ENCODE measurements around the gene GALE. TPM values are rescaled to one million over a fixed set of nuclear protein-coding genes. Genes with fewer than 3 reads are reported as not detected.
"Not testable (repeated sequence)": the region's sequence is repeated elsewhere in the genome, so short reads cannot be mapped to it uniquely, and the experiment has no call there.

Gene GALE
- polyA plus RNA-seq, 2 of the 4 experiments (the other 2 are of a cell fraction), result 38.9 to 46.9 TPM

DNA sequence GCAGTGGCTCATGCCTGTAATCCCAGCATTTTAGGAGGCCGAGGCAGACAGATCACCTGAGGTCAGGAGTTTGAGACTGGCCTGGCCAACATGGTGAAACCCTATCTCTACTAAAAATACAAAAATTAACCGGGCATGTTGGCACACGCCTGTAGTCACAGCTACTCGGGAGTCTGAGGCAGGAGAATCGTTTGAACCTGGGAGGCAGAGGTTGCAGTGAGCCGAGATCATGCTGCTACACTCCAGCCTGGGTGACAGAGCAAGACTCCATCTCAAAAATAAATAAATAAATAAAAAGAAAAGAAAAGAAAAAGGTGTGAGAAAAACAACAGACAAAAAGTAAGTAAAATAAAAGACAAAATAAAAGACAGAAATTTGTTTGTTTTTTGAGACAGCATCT, 33.6 kb upstream of the GALE start:
- WGBS (ENCODE audit: missing lambda C conversion rate), result 54% methylated on average over 6 of the region's 6 CpGs
- H3K4me1 ChIP-seq; H3K9me3 ChIP-seq; H3K4me3 ChIP-seq; H3K4me2 ChIP-seq; ATAC-seq; H3K27ac ChIP-seq; CTCF ChIA-PET; DNase-seq (ENCODE audit: low read depth in 1 of 2, low spot score in 1 of 2); FAIRE-seq: not testable (repeated sequence)
- POLR2A ChIA-PET, result interaction anchor here (1.4 kb wide), 1 partner anchor 9 kb away, joined by 3 read pairs; the partner anchor contains the start of gene HMGCL

DNA sequence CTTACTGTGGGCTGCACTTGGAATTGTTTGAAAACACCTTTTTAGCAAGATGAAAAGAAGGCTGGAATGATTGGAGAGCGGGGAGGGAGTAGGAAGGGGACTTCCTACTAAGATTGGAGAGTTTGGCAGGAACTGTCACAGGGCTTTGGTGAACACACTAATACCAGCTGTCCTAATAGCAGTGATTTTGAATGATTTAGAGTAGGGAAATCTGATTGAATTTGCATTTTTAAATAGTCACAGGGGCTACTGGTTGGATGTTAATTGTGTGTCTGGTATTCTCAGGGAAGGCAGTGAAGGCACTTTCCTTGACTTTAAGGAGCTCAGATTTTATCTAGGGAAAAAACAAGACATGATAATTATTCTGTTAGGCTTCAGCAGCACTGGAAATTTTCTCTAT, 27.2 kb upstream of the GALE start:
- no peak for ATAC-seq
- H3K9me3 ChIP-seq, result no peaks in the 10 kb centered on the region
- no peak overlapping the region for H3K27ac ChIP-seq
- H3K4me1 ChIP-seq, result no peaks in the 10 kb centered on the region; the same call in 1 of the 3 replicates
- no peak overlapping the region for H3K4me2 ChIP-seq
- CTCF ChIA-PET, result no interaction called here
- no peak for TF ChIP-seq FOXS1 (CRISPR knock-in tag; IDR thresholded peaks at IDR 0.05)
- TF ChIP-seq HOXB13 (CRISPR knock-in tag; IDR thresholded peaks at IDR 0.05; ENCODE audit: low read depth), result no peak
- no peak for TF ChIP-seq KDM1A (IDR thresholded peaks at IDR 0.05; ENCODE audit: low read depth)
- TF ChIP-seq, protein P1, sequence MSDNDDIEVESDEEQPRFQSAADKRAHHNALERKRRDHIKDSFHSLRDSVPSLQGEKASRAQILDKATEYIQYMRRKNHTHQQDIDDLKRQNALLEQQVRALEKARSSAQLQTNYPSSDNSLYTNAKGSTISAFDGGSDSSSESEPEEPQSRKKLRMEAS (IDR thresholded peaks at IDR 0.05), result no peak
- TF ChIP-seq KDM5A (IDR thresholded peaks at IDR 0.05), result no peak
- no peak for TF ChIP-seq RCOR1 (IDR thresholded peaks at IDR 0.05; ENCODE audit: low read depth, low read length)
- no peak for TF ChIP-seq RARB (CRISPR knock-in tag; IDR thresholded peaks at IDR 0.05)
- TF ChIP-seq ZSCAN20 (CRISPR knock-in tag; IDR thresholded peaks at IDR 0.05), result no peak
- TF ChIP-seq, protein P2, sequence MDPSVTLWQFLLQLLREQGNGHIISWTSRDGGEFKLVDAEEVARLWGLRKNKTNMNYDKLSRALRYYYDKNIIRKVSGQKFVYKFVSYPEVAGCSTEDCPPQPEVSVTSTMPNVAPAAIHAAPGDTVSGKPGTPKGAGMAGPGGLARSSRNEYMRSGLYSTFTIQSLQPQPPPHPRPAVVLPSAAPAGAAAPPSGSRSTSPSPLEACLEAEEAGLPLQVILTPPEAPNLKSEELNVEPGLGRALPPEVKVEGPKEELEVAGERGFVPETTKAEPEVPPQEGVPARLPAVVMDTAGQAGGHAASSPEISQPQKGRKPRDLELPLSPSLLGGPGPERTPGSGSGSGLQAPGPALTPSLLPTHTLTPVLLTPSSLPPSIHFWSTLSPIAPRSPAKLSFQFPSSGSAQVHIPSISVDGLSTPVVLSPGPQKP (IDR thresholded peaks at IDR 0.05; ENCODE audit: low read depth, low read length), result no peak
- no peak for TF ChIP-seq EHMT2 (IDR thresholded peaks at IDR 0.05; ENCODE audit: low read depth)
- TF ChIP-seq, protein P3, sequence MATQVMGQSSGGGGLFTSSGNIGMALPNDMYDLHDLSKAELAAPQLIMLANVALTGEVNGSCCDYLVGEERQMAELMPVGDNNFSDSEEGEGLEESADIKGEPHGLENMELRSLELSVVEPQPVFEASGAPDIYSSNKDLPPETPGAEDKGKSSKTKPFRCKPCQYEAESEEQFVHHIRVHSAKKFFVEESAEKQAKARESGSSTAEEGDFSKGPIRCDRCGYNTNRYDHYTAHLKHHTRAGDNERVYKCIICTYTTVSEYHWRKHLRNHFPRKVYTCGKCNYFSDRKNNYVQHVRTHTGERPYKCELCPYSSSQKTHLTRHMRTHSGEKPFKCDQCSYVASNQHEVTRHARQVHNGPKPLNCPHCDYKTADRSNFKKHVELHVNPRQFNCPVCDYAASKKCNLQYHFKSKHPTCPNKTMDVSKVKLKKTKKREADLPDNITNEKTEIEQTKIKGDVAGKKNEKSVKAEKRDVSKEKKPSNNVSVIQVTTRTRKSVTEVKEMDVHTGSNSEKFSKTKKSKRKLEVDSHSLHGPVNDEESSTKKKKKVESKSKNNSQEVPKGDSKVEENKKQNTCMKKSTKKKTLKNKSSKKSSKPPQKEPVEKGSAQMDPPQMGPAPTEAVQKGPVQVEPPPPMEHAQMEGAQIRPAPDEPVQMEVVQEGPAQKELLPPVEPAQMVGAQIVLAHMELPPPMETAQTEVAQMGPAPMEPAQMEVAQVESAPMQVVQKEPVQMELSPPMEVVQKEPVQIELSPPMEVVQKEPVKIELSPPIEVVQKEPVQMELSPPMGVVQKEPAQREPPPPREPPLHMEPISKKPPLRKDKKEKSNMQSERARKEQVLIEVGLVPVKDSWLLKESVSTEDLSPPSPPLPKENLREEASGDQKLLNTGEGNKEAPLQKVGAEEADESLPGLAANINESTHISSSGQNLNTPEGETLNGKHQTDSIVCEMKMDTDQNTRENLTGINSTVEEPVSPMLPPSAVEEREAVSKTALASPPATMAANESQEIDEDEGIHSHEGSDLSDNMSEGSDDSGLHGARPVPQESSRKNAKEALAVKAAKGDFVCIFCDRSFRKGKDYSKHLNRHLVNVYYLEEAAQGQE (IDR thresholded peaks at IDR 0.05), result no peak
- TF ChIP-seq, protein P4, sequence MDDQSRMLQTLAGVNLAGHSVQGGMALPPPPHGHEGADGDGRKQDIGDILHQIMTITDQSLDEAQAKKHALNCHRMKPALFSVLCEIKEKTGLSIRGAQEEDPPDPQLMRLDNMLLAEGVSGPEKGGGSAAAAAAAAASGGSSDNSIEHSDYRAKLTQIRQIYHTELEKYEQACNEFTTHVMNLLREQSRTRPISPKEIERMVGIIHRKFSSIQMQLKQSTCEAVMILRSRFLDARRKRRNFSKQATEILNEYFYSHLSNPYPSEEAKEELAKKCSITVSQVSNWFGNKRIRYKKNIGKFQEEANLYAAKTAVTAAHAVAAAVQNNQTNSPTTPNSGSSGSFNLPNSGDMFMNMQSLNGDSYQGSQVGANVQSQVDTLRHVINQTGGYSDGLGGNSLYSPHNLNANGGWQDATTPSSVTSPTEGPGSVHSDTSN (IDR thresholded peaks at IDR 0.05), result no peak
- TF ChIP-seq CEBPB (IDR thresholded peaks at IDR 0.05), result no peak
- TF ChIP-seq ZNF302 (CRISPR knock-in tag; IDR thresholded peaks at IDR 0.05), result no peak
- TF ChIP-seq JUN (IDR thresholded peaks at IDR 0.05), result no peak
- POLR2A ChIA-PET, result no interaction called here
- H3K4me3 ChIP-seq, result no peak overlapping the region
- 76% methylated on average over 1 of the region's 1 CpG for WGBS (ENCODE audit: missing lambda C conversion rate)
- FAIRE-seq, result no peak
- no peak for DNase-seq (ENCODE audit: low read depth in 1 of 2, low spot score in 1 of 2)

DNA sequence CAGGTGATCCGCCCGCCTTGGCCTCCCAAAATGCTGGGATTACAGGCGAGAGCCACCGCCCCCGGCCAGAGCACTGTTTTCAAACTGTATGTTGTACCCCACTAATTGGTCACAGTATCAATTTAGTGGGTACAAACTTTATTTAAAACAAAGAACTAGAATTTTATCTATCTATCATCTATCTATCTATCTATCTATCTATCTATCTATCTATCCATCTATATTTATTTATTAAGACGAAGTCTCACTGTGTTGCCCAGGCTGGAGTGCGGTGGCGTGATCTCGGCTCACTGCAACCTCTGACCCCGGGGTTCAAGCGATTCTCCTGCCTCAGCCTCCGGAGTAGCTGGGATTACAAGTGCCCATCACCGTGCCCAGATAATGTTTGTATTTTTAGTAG, 26.0 kb upstream of the GALE start:
- H3K4me2 ChIP-seq; H3K27ac ChIP-seq; CTCF ChIA-PET; H3K4me1 ChIP-seq; H3K4me3 ChIP-seq; FAIRE-seq; ATAC-seq; H3K9me3 ChIP-seq; DNase-seq (ENCODE audit: low read depth in 1 of 2, low spot score in 1 of 2); POLR2A ChIA-PET: not testable (repeated sequence)
- 91% methylated on average over 13 of the region's 13 CpGs for WGBS (ENCODE audit: missing lambda C conversion rate)
